ENCODE results near the gene MEIKIN.
"Not testable (repeated sequence)": the region's sequence is repeated elsewhere in the genome, so short reads cannot be mapped to it uniquely, and the experiment has no call there.

The MEIKIN gene

DNA sequence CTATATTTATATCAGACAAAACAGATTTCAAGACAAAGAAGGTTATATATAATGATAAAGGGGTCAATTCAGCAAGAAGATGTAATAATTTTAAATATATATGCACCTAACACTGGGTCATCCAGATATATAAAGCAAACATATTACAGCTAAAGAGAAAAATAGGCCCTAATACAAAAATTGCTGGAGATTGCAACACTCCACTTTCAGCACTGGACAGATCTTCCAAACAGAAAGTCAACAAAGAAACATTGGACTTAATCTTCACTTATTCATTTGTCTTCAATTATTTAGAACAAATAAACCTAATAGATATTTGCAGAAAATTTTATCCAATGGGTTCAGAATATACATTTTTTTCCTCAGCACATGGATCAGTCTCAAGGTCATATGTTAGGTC lies 45.8 kb downstream of the MEIKIN start:
- no peak for DNase-seq

GRCh38 chr5:131883984-131884383 lies 61.5 kb downstream of the MEIKIN start:
- no peak for DNase-seq

GRCh38 chr5:131879705-131880104 lies 65.8 kb downstream of the MEIKIN start:
- DNase-seq: no peak

DNA sequence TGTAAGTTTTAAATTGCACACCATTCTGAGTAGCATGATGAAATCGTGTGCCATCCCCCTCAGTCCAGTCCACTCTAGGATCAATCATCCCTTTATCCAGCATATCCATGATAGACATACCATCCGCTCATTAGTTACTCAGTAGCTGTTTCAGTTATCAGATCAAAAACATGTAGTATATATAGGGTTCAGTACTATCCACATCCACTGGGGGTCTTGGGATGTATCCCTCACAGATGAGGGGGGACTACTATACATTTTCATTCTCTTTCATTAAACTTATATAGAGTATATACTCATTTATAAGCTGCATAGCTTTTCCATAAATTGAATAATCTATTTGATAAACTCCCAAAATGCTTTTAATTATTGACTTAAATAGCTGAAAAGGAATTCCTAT lies 67.6 kb downstream of the MEIKIN start:
- no peak for DNase-seq

DNA sequence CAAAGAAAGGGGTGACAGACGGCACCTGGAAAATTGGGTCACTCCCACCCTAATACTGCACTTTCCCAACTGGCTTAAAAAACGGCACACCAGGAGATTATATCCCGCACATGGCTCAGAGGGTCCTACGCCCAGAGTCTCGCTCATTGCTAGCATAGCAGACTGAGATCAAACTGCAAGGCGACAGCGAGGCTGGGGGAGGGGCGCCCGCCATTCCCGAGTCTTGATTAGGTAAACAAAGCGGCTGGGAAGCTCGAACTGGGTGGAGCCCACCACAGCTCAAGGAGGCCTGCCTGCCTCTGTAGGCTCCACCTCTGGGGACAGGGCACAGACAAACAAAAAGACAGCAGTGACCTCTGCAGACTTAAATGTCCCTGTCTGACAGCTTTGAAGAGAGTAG lies 74.2 kb downstream of the MEIKIN start:
- not testable (repeated sequence) for DNase-seq

GRCh38 chr5:131867524-131867923 lies 77.9 kb downstream of the MEIKIN start:
- DNase-seq: no peak

DNA sequence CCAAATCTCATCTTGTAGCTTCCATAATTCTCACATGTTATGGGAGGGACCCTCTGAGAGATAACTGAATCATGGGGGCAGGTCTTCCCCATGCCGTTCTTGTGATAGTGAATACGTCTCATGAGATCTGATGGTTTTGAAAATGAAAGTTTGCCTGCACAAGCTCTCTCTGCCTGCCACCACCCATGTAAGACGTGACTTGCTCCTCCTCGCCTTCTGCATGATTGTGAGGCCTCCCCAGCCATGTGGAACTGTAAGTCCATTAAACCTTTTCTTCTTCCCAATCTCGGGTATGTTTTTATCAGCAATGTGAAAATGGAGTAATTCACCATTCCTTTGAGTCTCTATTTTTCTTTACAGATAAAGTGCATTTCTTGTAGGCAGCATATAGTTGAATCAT lies 81.8 kb downstream of the MEIKIN start:
- no peak for DNase-seq

- no peak for DNase-seq
Observed at GRCh38 chr5:131857388-131857787, 88.1 kb downstream of the MEIKIN start.

DNA sequence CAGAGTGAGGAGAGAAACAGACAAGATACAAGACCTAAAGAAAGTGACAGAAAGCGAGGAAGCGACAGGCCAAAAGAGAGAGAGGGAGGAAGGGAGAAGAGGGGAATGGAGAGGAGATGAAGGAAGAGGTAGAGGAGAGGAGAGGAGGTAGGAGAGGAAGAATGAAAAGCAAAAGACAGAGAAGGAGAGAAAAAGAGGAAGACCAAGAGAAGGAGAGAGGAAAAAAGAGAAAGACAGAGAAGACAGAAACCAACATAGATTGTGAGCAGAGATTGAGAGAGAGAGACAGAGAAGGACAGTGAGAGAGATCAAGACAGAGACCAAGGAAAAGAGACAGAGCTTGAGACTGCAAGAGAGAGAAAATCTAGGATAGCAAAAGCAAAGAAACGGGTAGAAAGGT lies 90.0 kb downstream of the MEIKIN start:
- no peak for DNase-seq

DNA sequence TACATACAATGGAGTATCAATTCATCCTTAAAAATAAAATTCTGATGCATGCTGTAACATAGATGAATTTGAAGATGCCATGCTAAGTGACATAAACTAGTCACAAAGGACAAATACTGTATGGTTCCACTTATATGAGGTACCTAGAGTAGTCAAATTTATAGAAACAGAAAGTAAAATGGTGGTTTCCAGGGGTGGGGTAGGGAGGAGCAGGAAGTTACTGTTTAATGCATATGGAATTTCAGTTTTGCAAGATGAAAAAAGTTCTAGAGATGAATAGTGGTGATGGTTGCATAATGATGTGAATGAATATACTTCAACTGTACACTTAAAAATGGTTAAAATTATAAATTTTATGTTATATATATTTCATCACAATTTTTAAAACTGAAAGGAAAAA lies 91.3 kb downstream of the MEIKIN start:
- DNase-seq: no peak

- DNase-seq: no peak
Observed at GRCh38 chr5:131848662-131849061, 96.8 kb downstream of the MEIKIN start.

DNA sequence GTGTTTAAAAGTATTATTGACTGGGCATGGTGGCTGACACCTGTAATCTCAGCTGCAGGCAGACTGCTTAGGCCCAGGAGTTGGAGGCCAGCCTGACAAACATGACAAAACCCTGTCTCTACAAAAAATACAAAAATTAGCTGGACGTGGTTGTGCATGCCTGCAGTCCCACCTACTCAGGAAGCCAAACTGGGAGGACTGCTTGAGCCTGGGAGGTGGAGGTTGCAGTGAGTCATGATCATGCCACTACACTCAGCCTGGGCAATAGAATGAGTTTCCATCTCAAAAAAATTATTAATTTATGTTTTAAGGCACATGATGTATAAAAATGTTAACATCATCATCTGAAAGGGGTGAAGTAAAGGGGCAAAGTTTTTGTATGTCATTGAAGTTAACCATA lies 98.9 kb downstream of the MEIKIN start:
- no peak for DNase-seq

- no peak for DNase-seq
Observed at GRCh38 chr5:131845828-131846227, 99.6 kb downstream of the MEIKIN start.

GRCh38 chr5:131842971-131843370 lies 102.5 kb downstream of the MEIKIN start:
- not testable (repeated sequence) for DNase-seq

GRCh38 chr5:131832702-131833101 lies 112.8 kb downstream of the MEIKIN start:
- not testable (repeated sequence) for DNase-seq

DNA sequence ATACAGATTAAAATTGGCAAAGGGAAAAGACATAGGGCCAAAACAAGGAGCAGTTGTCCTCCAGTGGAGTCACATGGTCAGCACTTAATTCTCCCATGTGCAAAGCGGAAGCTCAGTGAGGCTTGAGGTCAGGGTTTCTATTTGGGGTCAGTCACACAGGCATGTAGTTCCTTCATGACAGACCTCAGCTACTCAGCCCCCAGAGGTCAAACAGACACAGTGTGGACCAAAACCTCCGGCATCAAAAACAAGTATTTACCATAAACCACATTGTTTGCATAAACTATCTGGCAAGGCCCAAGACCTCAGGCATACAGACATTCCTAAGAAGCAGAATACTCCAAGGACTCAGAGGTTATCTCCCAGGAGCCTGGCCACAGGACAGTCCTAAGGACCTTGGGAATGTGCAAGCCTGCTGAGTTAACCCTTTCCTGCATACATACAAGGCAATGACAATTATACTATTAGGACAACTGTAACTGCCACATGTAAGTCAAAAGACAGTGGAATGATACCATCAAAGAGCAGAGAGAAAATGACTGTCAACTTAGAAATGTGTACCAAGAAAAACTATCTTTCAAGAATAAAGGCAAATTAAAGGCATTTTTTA lies 120.0 kb downstream of the MEIKIN start:
- DNase-seq: no peak

DNA sequence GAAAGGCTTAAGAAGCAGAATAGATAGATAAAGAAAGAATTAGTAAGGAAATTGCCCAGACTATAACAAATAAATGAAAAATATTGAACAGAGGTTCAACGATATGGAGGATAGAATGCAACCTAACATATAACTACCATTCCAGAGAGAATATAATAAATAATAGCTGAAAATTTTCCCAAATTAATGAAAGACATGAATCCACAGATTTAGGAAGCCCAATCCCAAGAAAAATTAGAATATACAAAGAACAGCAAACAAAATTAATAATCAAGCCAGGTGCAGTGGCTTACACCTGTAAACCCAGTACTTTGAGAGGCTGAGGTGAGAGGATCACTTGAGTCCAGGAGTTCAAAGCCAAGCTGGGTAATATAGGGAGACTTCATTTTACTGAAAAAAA lies 120.8 kb downstream of the MEIKIN start:
- DNase-seq: no peak

DNA sequence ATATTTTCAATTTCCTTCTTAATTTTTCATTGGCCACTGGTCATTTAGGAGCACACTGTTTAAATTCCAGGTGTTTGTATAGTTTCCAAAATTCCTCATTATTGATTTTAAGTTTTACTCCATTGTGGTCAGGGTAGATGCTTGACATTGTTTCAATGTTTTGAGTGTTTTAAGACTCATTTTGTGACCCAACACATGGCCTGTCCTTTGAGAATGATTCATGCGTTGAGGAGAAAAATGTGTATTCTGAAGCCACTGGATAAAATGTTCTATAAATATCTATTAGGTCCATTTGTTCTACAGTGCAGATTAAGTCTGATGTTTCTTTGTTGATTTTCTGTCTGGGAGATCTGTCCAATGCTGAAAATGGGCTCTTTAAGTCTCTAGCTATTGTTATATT lies 124.2 kb downstream of the MEIKIN start:
- DNase-seq: no peak

- DNase-seq: no peak
Observed at GRCh38 chr5:131818001-131818724, 127.3 kb downstream of the MEIKIN start.

DNA sequence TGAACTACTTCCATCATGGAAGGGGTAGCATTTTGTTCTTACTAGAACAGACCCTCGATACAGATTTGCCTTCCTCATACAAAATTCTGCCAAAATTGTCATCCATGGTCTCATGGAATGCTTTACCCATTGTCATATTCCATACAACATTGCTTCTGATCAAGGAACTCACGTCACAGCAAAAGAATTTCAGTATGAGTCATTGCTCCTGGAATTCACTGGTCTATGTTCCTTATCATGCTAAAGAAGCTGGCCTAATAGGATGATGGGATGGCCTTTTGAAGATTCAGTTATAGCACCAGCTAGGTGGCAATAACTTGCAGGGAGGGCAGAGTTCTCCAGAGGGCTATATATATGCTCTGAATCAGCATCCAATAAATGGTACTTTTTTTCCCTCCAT lies 130.5 kb downstream of the MEIKIN start:
- DNase-seq: no peak

DNA sequence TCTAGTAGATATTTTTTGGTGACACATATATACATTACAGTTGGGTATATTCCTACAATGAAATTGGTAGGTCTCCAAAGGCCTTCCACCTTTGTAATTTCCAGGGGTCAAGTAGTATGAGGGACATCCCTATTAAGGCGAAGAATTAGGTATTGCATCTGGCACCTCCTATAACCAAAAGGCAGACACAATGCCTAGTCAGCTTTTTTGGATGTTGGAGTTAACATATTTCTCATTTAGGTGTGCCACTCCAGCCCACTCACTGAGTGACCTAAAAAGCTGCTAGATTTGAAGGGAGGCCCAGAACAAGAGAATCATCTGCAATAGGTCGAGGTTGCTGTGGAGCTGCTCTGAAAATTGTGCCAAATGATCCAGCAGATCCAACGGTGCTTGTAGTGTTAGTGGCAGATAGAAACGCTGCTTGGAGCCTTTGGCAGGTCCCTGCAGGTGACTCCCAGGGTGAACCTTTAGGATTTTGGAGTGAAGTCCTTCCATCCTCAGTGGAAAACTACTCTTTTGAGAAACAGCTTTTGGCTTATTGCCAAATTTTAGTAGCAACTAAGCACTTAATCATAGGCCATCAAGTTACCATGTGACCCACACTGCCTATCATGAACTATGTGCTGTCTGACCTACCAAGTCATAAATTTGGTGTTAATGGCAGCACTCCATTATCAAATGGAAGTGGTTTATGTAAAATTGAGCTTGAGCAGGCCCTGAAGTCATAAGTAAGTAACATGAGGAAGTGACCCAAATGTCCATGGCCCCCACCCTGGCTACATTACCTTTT lies 132.9 kb downstream of the MEIKIN start:
- no peak for DNase-seq

- DNase-seq: no peak
Observed at GRCh38 chr5:131810510-131811249, 134.8 kb downstream of the MEIKIN start.
